ENCODE data around the gene THYN1. TPM values are rescaled to one million over a fixed set of nuclear protein-coding genes. Genes with fewer than 3 reads are reported as not detected.
"Not testable (repeated sequence)": the region's sequence is repeated elsewhere in the genome, so short reads cannot be mapped to it uniquely, and the experiment has no call there.

The THYN1 gene
- polyA plus RNA-seq, 3 donors, result 36.4 to 65.7 (median 57.6) TPM

- no peak for TF ChIP-seq CTCF (IDR thresholded peaks at IDR 0.05)
- Histone ChIP-seq H2AFZ (ENCODE audit: insufficient read depth, low read depth, low read length, poor library complexity, severe bottlenecking) (no peak overlapping the region), H3K9me3 (replicated peaks in 1 of 2; ENCODE audit: control insufficient read depth in 1 of 2, insufficient read depth in 1 of 2, low read length in 2 of 2) (no peaks in the 10 kb centered on the region), H3K9ac (ENCODE audit: insufficient read depth, low read length, poor library complexity, severe bottlenecking) (no peak overlapping the region), H3K4me1 (ENCODE audit: control insufficient read depth in 1 of 2, insufficient read depth in 2 of 2, low read length in 2 of 2) (no peaks in the 10 kb centered on the region), H3K36me3 (replicated peaks in 1 of 2; ENCODE audit: control insufficient read depth in 1 of 2, insufficient read depth in 2 of 2, low read length in 2 of 2) (no peaks in the 10 kb centered on the region), H4K20me1 (ENCODE audit: insufficient read depth, low read length) (no peaks in the 10 kb centered on the region), H3K27me3 (ENCODE audit: control insufficient read depth in 2 of 2, insufficient read depth in 2 of 2, low read length in 2 of 2) (peaks cover 0 to 2% of the 10 kb centered on the region in 2 donors), H3K27ac (ENCODE audit: low read depth in 1 of 2, low read length in 2 of 2) (no peak overlapping the region), H3K4me2 (replicated peaks; ENCODE audit: extremely low read depth, low read length, poor library complexity, severe bottlenecking) (no peak overlapping the region), H3K4me3 (replicated peaks in 1 of 3; ENCODE audit: low read depth in 2 of 3, low read length in 3 of 3) (no peak overlapping the region), H3K79me2 (ENCODE audit: insufficient read depth, low read length) (no peaks in the 10 kb centered on the region)
- H3K36me3 Mint-ChIP-seq, result no peaks in the 10 kb centered on the region
- peaks cover 0 to 4% (median 0%) of the 10 kb centered on the region in 7 donors for H3K9me3 Mint-ChIP-seq
- no peak overlapping the region for H3K4me3 Mint-ChIP-seq
- intact Hi-C loops (cut with micrococcal nuclease), result no loop called here
- peaks cover 17 to 34% (median 17%) of the 10 kb centered on the region in 3 donors for H3K27me3 Mint-ChIP-seq (ENCODE audit: low read depth in 3 of 3)
- no peaks in the 10 kb centered on the region for H3K4me1 Mint-ChIP-seq
- 94% methylated on average over 2 of the region's 13 CpGs for WGBS (ENCODE audit: insufficient coverage)
- no peak for DNase-seq
- no peak overlapping the region for H3K27ac Mint-ChIP-seq
Observed at GRCh38 chr11:134288486-134288885, 35.3 kb upstream of the THYN1 start.

- TF ChIP-seq CTCF (IDR thresholded peaks at IDR 0.05), result no peak
- no peak overlapping the region for H2AFZ ChIP-seq (ENCODE audit: insufficient read depth, low read depth, low read length, poor library complexity, severe bottlenecking)
- DNase-seq, result no peak
- no peaks in the 10 kb centered on the region for H3K79me2 ChIP-seq (ENCODE audit: insufficient read depth, low read length)
- no peak overlapping the region for H3K27ac ChIP-seq (ENCODE audit: low read depth in 1 of 2, low read length in 2 of 2)
- no peak overlapping the region for H3K4me3 ChIP-seq (replicated peaks in 1 of 3; ENCODE audit: low read depth in 2 of 3, low read length in 3 of 3)
- Mint-ChIP-seq H3K4me1 (no peaks in the 10 kb centered on the region), H3K27me3 (ENCODE audit: low read depth in 3 of 3) (peaks cover 18 to 36% (median 21%) of the 10 kb centered on the region in 3 donors), H3K27ac (no peak overlapping the region), H3K9me3 (peaks cover 0 to 4% (median 0%) of the 10 kb centered on the region in 7 donors), H3K36me3 (no peaks in the 10 kb centered on the region), H3K4me3 (no peak overlapping the region)
- intact Hi-C loops (cut with micrococcal nuclease), result no loop called here
- no peak overlapping the region for H3K4me2 ChIP-seq (replicated peaks; ENCODE audit: extremely low read depth, low read length, poor library complexity, severe bottlenecking)
- H3K27me3 ChIP-seq (ENCODE audit: control insufficient read depth in 2 of 2, insufficient read depth in 2 of 2, low read length in 2 of 2), result peaks cover 0 to 4% of the 10 kb centered on the region in 2 donors
- 92% methylated on average over 4 of the region's 12 CpGs for WGBS (ENCODE audit: insufficient coverage)
- H3K36me3 ChIP-seq (replicated peaks in 1 of 2; ENCODE audit: control insufficient read depth in 1 of 2, insufficient read depth in 2 of 2, low read length in 2 of 2), result no peaks in the 10 kb centered on the region
- no peaks in the 10 kb centered on the region for H3K4me1 ChIP-seq (ENCODE audit: control insufficient read depth in 1 of 2, insufficient read depth in 2 of 2, low read length in 2 of 2)
- no peaks in the 10 kb centered on the region for H3K9me3 ChIP-seq (replicated peaks in 1 of 2; ENCODE audit: control insufficient read depth in 1 of 2, insufficient read depth in 1 of 2, low read length in 2 of 2)
- H3K9ac ChIP-seq (ENCODE audit: insufficient read depth, low read length, poor library complexity, severe bottlenecking), result no peak overlapping the region
- H4K20me1 ChIP-seq (ENCODE audit: insufficient read depth, low read length), result no peaks in the 10 kb centered on the region
Observed at GRCh38 chr11:134287561-134287960, 34.4 kb upstream of the THYN1 start.

- H3K9ac ChIP-seq (ENCODE audit: insufficient read depth, low read length, poor library complexity, severe bottlenecking); H3K27ac Mint-ChIP-seq; H3K36me3 Mint-ChIP-seq; H4K20me1 ChIP-seq (ENCODE audit: insufficient read depth, low read length); H3K9me3 ChIP-seq (replicated peaks in 1 of 2; ENCODE audit: control insufficient read depth in 1 of 2, insufficient read depth in 1 of 2, low read length in 2 of 2); H3K27ac ChIP-seq (ENCODE audit: low read depth in 1 of 2, low read length in 2 of 2); H3K9me3 Mint-ChIP-seq; intact Hi-C loops (cut with micrococcal nuclease); H3K4me1 ChIP-seq (ENCODE audit: control insufficient read depth in 1 of 2, insufficient read depth in 2 of 2, low read length in 2 of 2); H3K4me1 Mint-ChIP-seq; H3K36me3 ChIP-seq (replicated peaks in 1 of 2; ENCODE audit: control insufficient read depth in 1 of 2, insufficient read depth in 2 of 2, low read length in 2 of 2); H3K4me2 ChIP-seq (replicated peaks; ENCODE audit: extremely low read depth, low read length, poor library complexity, severe bottlenecking); DNase-seq; H2AFZ ChIP-seq (ENCODE audit: insufficient read depth, low read depth, low read length, poor library complexity, severe bottlenecking); H3K79me2 ChIP-seq (ENCODE audit: insufficient read depth, low read length); H3K4me3 Mint-ChIP-seq; H3K4me3 ChIP-seq (replicated peaks in 1 of 3; ENCODE audit: low read depth in 2 of 3, low read length in 3 of 3): not testable (repeated sequence)
- 83% methylated on average over 2 of the region's 5 CpGs for WGBS (ENCODE audit: insufficient coverage)
- H3K27me3 ChIP-seq (ENCODE audit: control insufficient read depth in 2 of 2, insufficient read depth in 2 of 2, low read length in 2 of 2), result peaks cover 4 to 24% of the 10 kb centered on the region in 2 donors
- peaks cover 25 to 44% (median 35%) of the 10 kb centered on the region in 3 donors for H3K27me3 Mint-ChIP-seq (ENCODE audit: low read depth in 3 of 3)
Observed at GRCh38 chr11:134284349-134284748, 31.2 kb upstream of the THYN1 start.
